22Rv1 (cell line): ENCODE measurements around the gene SCN7A.

Experiments used
- CTCF ChIP-seq: fragments of 450-650 bp; IDR thresholded peaks from 2 replicates; pipeline ENCODE4 v1.5.1; 2017; ENCODE audit warnings: mild to moderate bottlenecking
- ZFX ChIP-seq: fragments of 450-650 bp; IDR thresholded peaks from 2 replicates; pipeline ENCODE4 v1.6.1; 2017; ENCODE audit warnings: antibody characterized with exemption, borderline replicate concordance

GRCh38 chr2:166436189-166436588 is 57.9 kb downstream of the SCN7A start:
- no peak for TF ChIP-seq CTCF
- no peak for TF ChIP-seq ZFX
